Activated naive CD8-positive, alpha-beta T cell treated with anti-CD3 and anti-CD28 coated beads for 36 hours (primary cell): ENCODE data around the gene MCAT. TPM values are rescaled to one million over a fixed set of nuclear protein-coding genes. Genes with fewer than 3 reads are reported as not detected.

Source experiments
- DNase-seq: peaks from one replicate; pipeline ENCODE4 v3.0.0; 2021
- H3K27ac Mint-ChIP-seq: one replicate; pipeline ENCODE4 v1.8.0; 2022; ENCODE audit warnings: mild to moderate bottlenecking, moderate library complexity, mixed read lengths
- H3K27me3 Mint-ChIP-seq: one replicate; pipeline ENCODE4 v1.8.0; 2022; ENCODE audit warnings: mild to moderate bottlenecking, mixed read lengths
- H3K36me3 Mint-ChIP-seq: one replicate; pipeline ENCODE4 v1.8.0; 2021; ENCODE audit warnings: mild to moderate bottlenecking, mixed read lengths
- H3K4me1 Mint-ChIP-seq: one replicate; pipeline ENCODE4 v1.8.0; 2021; ENCODE audit warnings: mixed read lengths
- H3K4me3 Mint-ChIP-seq: one replicate; pipeline ENCODE4 v1.8.0; 2022; ENCODE audit warnings: mild to moderate bottlenecking, moderate library complexity, mixed read lengths
- H3K9me3 Mint-ChIP-seq: one replicate; pipeline ENCODE4 v1.8.0; 2022; ENCODE audit warnings: mixed read lengths
- total RNA-seq, 2 experiments: library from RNA; stranded (reverse); gene quantifications; one replicate each; pipeline ENCODE4 v1.2.3, GENCODE V29; 2021

Gene MCAT
- total RNA-seq, 2 experiments from 2014 or later: 28.0 to 29.1 TPM

DNA sequence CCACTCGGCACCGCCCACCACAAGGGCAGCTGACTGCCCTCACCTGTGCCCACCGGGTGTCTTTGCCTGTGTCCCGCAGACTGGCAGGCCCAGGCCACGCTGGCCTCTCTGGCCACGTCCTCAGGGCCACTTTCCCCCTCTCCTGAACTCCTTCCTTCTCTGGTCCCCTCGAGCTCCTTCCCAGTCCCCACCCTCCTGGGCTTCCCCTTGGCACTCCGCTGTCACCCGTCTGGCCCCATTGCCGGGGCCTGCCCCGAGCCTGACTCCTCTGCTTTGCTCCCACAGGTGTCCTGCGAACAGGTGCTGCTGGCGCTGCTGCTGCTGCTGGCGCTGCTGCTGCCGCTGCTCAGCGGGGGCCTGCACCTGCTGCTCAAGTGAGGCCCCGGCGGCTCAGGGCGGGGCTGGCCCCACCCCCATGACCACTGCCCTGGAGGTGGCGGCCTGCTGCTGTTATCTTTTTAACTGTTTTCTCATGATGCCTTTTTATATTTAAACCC, 14.2 kb downstream of the MCAT start:
- Mint-ChIP-seq H3K27ac (no peak overlapping the region), H3K4me3 (no peak overlapping the region), H3K36me3 (peaks cover 5% of the 10 kb centered on the region), H3K27me3 (no peaks in the 10 kb centered on the region), H3K4me1 (peaks cover 8% of the 10 kb centered on the region), H3K9me3 (no peaks in the 10 kb centered on the region)
- no peak for DNase-seq

- no peaks in the 10 kb centered on the region for H3K9me3 Mint-ChIP-seq
- H3K4me1 Mint-ChIP-seq: peaks cover 8% of the 10 kb centered on the region
- no peak for DNase-seq
- no peak overlapping the region for H3K4me3 Mint-ChIP-seq
- H3K27me3 Mint-ChIP-seq: no peaks in the 10 kb centered on the region
- H3K27ac Mint-ChIP-seq: peak overlapping the region; percentile 25
- peaks cover 2% of the 10 kb centered on the region for H3K36me3 Mint-ChIP-seq
These were observed 15.1 kb downstream of the MCAT start for GRCh38 chr22:43128116-43128515.

DNA sequence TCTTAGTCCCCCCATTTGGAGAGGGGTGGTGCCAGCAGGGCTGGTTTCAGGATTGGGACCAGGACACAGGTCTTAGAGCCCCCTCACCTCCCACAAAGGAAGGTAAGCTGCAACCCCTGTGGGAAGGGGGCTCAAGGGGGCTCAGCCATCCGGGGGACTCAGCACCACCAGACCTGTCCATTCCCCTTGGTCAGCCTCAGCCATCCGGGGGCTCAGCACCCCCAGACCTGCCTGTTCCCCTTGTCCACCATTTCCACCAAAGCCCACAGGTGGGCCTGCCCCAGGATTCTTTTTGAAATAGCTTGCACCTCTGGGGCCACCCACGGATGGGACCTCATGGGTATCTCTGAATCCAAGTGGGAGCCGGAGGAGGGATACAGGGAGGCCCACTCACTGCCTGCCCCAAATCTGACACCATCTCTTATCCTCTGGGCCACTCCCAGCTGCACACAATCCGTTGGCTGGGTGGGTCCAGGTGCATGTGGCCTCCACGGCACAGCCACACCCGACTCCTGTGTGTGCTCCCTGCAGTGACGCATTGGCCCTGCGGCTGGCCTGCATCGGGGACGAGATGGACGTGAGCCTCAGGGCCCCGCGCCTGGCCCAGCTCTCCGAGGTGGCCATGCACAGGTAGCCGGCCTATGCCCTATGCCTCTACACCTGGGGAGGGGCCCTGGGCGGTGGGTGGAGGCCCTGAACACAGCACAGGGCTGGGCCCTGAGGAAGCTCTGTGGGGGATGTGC, 15.9 kb downstream of the MCAT start:
- no peaks in the 10 kb centered on the region for H3K9me3 Mint-ChIP-seq
- no peak overlapping the region for H3K27ac Mint-ChIP-seq
- H3K4me3 Mint-ChIP-seq: no peak overlapping the region

GRCh38 chr22:43126501-43127165, 16.6 kb downstream of the MCAT start:
- Mint-ChIP-seq H3K27ac (no peak overlapping the region), H3K4me1 (peaks cover 8% of the 10 kb centered on the region), H3K4me3 (no peak overlapping the region), H3K9me3 (no peaks in the 10 kb centered on the region), H3K27me3 (no peaks in the 10 kb centered on the region), H3K36me3 (no peaks in the 10 kb centered on the region)
- DNase-seq: no peak

More for the DNA sequence above, 15.9 kb downstream of the MCAT start:
- DNase-seq: no peak
- peaks cover 2% of the 10 kb centered on the region for H3K36me3 Mint-ChIP-seq
- no peaks in the 10 kb centered on the region for H3K27me3 Mint-ChIP-seq
- H3K4me1 Mint-ChIP-seq: peaks cover 8% of the 10 kb centered on the region

DNA sequence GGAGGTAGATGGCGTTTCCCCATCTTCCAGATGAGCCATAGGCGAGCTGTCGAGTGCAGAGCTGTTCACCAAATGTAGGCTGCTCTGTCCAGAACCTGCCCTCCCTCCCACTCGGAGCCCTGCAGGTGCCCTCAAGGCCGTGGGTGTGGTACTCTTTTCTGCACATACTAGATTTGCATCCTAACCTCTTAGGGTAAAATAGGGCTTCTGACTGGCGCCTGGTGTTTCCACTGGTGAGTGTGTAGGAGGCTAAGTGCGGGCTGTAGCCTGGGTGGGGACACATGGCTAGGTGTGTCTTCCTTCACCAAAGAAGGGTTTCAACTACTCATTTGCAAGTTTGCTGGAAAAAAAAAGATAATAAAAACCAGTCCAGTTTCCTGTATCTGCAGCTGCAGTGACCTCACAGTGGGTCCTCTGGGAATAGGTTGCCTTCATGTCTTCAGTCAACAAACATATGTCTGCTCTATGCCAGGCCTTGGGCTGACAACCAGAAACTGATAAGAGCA, 24.2 kb downstream of the MCAT start:
- Mint-ChIP-seq H3K27me3 (no peaks in the 10 kb centered on the region), H3K4me3 (no peak overlapping the region), H3K27ac (no peak overlapping the region), H3K36me3 (no peaks in the 10 kb centered on the region), H3K4me1 (no peaks in the 10 kb centered on the region), H3K9me3 (no peaks in the 10 kb centered on the region)
- no peak for DNase-seq

DNA sequence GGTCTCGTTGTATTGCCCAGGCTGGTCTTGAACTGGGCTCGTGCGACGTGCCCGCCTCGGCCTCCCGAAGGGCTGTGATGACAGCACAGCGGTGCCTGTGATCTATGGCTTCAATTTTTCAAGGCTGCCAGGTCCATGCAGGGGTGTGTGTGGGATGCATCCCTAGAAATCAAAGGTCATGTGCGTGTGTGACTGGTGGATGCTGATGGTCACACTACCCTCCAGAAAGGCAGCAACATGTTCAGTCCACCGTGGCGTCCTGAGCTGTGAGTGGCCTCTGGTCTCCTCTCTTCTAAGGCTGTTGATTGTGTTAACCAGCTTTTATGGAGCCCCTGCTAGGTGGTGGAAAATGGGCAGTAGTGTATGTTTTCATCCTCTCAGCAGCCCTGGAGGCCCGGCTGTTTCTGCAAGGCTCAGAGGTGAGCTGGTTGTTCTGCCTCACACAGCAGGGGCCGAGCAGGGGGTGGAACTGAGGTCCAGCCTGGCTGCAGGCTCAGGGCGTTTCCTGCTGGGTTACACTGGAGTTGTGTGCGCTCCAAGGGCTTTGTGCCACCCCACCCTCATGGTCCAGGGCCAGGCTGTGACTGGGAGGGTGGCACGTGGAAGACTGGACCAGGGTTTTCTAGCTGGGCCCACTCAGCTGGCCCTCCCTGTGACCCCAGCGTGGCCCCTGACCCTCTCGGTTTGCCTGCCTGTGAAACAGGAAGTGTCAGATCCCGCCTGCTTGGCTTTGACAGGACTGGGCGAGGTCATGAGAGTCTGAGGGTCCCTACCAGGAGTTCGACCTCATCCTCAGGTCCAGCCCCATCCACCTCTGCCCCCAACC, 25.0 kb downstream of the MCAT start:
- DNase-seq: no peak

DNA sequence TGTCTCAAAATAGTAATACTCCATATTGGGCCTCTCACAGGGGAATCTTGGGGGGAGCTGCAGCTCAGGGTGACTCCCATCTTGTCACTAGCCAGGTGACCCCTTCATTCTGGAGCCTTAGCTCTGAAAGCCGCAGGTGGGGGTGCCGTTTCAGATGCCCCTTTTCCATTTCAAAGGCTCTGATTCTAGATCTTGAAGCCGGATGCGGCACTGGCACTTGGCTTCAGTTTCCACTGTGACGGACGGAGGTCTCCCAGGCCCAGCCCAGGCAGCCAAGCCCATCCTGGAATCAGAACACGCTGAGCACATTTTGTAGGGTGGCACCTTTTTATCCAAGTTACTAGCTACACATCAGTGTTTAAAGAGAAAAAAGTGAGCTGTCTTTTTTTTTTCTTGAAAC, 26.3 kb downstream of the MCAT start:
- no peak overlapping the region for H3K27ac Mint-ChIP-seq

More for the DNA sequence above, 25.0 kb downstream of the MCAT start:
- Mint-ChIP-seq H3K27ac (no peak overlapping the region), H3K27me3 (no peaks in the 10 kb centered on the region), H3K9me3 (no peaks in the 10 kb centered on the region), H3K4me1 (no peaks in the 10 kb centered on the region), H3K4me3 (no peak overlapping the region), H3K36me3 (no peaks in the 10 kb centered on the region)

DNA sequence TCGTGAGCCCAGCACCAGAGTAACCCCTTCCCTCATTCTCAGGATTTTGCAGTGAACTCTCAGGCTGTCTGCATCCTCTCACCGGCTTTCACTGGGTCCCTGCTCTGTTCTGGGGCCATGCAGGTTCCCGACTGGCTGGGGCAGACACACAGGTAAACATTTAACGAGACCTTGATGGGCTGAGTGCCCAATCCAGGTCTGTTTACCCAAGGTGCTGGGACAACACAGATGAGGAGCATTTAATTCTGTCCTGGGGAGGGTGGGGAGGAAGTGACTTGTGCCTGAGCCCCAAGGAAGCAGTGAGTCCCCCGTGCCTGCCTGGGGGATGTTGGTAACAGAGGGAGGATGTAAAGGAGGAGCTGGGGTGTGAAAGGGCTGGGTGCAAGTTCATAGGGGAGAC, 28.2 kb downstream of the MCAT start:
- no peak overlapping the region for H3K4me3 Mint-ChIP-seq
- H3K36me3 Mint-ChIP-seq: no peaks in the 10 kb centered on the region
- no peaks in the 10 kb centered on the region for H3K9me3 Mint-ChIP-seq
- H3K4me1 Mint-ChIP-seq: peaks cover 6% of the 10 kb centered on the region
- H3K27ac Mint-ChIP-seq: no peak overlapping the region
- DNase-seq: no peak
- peaks cover 3% of the 10 kb centered on the region for H3K27me3 Mint-ChIP-seq

More for the DNA sequence above, 26.3 kb downstream of the MCAT start:
- no peak for DNase-seq
- no peaks in the 10 kb centered on the region for H3K27me3 Mint-ChIP-seq
- H3K4me3 Mint-ChIP-seq: no peak overlapping the region
- H3K4me1 Mint-ChIP-seq: no peaks in the 10 kb centered on the region
- no peaks in the 10 kb centered on the region for H3K9me3 Mint-ChIP-seq
- no peaks in the 10 kb centered on the region for H3K36me3 Mint-ChIP-seq

DNA sequence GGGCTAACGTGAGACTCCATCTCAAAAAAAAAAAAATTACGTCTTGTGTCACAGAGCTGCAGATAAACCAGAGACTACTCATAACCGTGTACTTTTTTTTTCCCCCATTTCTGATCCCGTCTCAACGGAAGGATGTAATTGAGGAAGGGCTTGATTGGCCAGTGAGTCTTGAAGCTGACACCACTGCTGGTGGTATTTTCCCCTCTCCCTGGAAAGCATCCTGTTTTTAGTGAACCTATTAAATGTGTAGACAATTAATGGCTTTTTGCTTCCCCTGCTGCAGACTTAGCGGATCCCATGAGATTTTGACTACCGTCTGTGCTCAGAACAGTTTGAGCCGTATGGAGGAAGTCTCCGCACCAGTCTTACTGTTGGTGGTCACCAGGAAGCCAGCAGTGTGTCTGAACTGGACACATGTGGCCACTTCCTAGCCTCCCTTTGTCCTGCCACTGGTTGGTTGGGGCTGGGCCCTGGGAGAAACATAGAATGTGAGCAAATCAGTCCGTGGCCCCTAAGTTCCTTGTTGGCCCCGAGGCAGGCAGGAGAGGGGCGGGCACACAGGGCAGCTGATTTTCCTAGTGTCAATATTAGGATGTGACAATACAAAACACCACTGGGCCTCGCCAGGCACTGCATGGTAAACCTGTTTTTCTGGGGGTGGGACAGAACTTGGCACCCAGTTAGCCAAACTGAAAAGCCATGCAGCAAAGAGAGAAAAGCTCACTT, 29.5 kb downstream of the MCAT start:
- peaks cover 6% of the 10 kb centered on the region for H3K4me1 Mint-ChIP-seq
- H3K9me3 Mint-ChIP-seq: no peaks in the 10 kb centered on the region
- H3K27me3 Mint-ChIP-seq: peaks cover 3% of the 10 kb centered on the region
- no peak for DNase-seq
- no peak overlapping the region for H3K4me3 Mint-ChIP-seq
- H3K36me3 Mint-ChIP-seq: no peaks in the 10 kb centered on the region
- H3K27ac Mint-ChIP-seq: no peak overlapping the region

DNA sequence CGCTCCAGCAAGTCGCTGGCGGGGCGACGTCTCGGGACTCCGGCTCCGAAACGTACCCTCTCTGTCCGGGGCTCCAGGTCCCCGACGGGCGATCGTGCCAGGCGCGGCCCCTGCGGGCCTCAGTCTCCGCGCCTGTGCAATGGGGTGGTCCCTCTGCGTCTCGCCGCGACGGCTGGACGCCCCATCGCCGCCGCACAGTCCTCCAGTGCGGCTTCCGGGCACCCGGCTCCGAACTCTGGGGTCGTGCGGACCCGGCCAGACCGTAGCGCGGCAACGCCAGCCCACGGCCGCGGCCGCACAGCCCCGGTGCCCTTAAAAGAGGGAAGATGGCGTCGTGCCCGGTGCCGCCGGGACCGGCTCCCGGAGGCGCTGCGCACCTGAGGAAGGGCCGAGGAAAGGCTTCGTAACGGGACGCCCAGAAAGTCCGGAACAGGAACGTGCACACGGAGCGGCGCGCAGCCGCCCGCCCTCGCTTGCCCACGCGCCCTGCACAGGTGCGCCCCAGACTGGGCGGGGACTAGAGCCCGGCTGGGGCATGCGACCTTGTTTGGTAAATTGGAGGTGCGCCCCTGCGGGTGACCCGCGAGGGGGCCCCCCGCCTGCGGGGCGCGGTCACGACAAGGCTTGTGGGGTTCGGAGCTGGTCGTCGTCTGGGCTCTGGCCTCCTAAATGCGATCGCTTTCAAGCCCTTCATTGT, 32.1 kb downstream of the MCAT start:
- peaks cover 6% of the 10 kb centered on the region for H3K4me1 Mint-ChIP-seq
- H3K9me3 Mint-ChIP-seq: no peaks in the 10 kb centered on the region
- peak; percentile 53 for DNase-seq
- no peaks in the 10 kb centered on the region for H3K36me3 Mint-ChIP-seq
- peak overlapping the region; percentile 45 for H3K4me3 Mint-ChIP-seq
- H3K27me3 Mint-ChIP-seq: peaks cover 3% of the 10 kb centered on the region
- H3K27ac Mint-ChIP-seq: no peak overlapping the region

- DNase-seq: peak; percentile 24
- Mint-ChIP-seq H3K4me3 (peak within 1 kb of the TSS; percentile 68), H3K36me3 (no peaks in the 10 kb centered on the region), H3K27ac (no peak within 1 kb of the TSS), H3K27me3 (peaks cover 3% of the 10 kb centered on the region), H3K4me1 (peaks cover 6% of the 10 kb centered on the region), H3K9me3 (no peaks in the 10 kb centered on the region)
These were observed 32.7 kb downstream of the MCAT start, which contains the start of gene BIK for GRCh38 chr22:43110444-43110926. TSS of gene BIK (plus strand) at chr22:43110750. CDS start at chr22:43124023, 13,273 bp downstream.

DNA sequence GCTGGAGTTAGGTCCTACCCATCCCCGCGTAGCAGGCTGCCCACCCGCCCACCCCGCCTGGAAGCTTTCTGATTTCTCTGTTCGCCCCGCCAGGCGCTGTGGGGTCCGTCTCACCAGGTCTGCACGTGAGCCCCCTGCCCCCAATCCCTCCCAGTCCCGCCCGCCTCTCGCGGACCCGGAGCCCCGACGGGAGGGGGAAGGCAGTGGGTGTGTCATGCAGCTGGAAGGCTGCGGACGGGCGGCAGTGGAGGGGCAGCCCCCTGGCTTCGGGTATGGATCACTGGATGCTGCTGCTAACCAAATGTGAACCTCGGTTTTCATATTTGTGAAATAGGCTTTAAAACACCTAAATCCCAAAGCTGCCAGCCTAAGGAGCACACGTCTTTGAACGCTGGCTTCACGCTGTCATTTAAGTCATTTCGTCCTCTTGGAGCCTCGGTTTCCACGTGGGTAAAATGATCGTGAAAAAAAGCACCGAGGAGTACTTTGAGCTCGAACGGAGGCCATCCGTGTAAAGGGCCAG, 33.2 kb downstream of the MCAT start:
- H3K27ac Mint-ChIP-seq: no peak overlapping the region
- peaks cover 6% of the 10 kb centered on the region for H3K4me1 Mint-ChIP-seq
- no peaks in the 10 kb centered on the region for H3K36me3 Mint-ChIP-seq
- no peaks in the 10 kb centered on the region for H3K9me3 Mint-ChIP-seq
- no peak for DNase-seq
- H3K4me3 Mint-ChIP-seq: peak overlapping the region; percentile 68
- H3K27me3 Mint-ChIP-seq: peaks cover 3% of the 10 kb centered on the region

GRCh38 chr22:43109511-43109910, 33.7 kb downstream of the MCAT start:
- H3K4me3 Mint-ChIP-seq: no peak overlapping the region
- H3K9me3 Mint-ChIP-seq: no peaks in the 10 kb centered on the region
- DNase-seq: no peak
- no peaks in the 10 kb centered on the region for H3K36me3 Mint-ChIP-seq
- H3K4me1 Mint-ChIP-seq: peaks cover 6% of the 10 kb centered on the region
- H3K27me3 Mint-ChIP-seq: peaks cover 3% of the 10 kb centered on the region
- H3K27ac Mint-ChIP-seq: no peak overlapping the region
